SHP77 treated with DMSO at 0.1 percent for 48 hours (cell line): ENCODE data around the gene METTL9.
"Not testable (repeated sequence)": the region's sequence is repeated elsewhere in the genome, so short reads cannot be mapped to it uniquely, and the experiment has no call there.

Experiments used
- DNase-seq: peaks from one replicate; lab custom pipeline; 2025; lab: John Stamatoyannopoulos, UW

METTL9 gene

GRCh38 chr16:21610766-21611165 is 11.4 kb downstream of the METTL9 start:
- no peak for DNase-seq

DNA sequence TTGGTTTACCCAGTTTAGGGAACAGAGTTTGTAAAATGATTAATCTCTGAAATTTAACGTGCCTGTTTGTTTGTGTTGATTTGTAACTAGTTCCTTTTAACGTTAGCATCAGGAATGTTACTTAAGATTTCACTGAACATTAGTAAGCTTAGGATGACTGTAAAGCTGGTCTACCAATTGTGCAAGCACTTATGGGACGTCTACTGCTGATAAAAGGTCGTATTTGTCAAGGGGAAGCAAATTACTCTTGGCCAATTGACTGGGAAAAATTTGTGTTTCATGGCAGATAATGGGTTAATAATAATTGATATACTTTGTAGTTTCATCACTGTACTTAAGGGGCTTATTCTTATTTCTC is 11.8 kb downstream of the METTL9 start:
- DNase-seq, result no peak

GRCh38 chr16:21611556-21612384 is 12.4 kb downstream of the METTL9 start:
- DNase-seq, result no peak

- DNase-seq, result no peak
These were observed 14.0 kb downstream of the METTL9 start for GRCh38 chr16:21613361-21613760.

GRCh38 chr16:21613781-21614180 is 14.4 kb downstream of the METTL9 start:
- no peak for DNase-seq

GRCh38 chr16:21614896-21615295 is 15.5 kb downstream of the METTL9 start:
- no peak for DNase-seq

DNA sequence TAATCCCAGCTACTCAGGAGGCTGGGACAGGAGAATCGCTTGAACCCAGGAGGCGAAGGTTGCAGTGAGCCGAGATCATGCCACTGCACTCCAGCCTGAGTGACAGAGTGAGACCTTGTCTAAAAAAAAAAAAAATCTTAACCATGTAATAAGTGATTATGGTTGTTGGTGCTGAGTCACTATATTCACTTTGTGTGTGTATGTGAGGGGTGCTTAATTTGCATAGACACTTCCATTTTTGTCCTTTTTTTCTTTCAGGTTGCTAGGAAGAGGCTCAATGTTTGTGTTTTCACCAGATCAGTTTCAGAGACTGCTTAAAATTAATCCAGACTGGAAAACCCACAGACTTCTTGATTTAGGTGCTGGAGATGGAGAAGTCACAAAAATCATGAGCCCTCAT is 18.2 kb downstream of the METTL9 start:
- DNase-seq, result no peak

- no peak for DNase-seq
These were observed 18.9 kb downstream of the METTL9 start for GRCh38 chr16:21618281-21618680.

DNA sequence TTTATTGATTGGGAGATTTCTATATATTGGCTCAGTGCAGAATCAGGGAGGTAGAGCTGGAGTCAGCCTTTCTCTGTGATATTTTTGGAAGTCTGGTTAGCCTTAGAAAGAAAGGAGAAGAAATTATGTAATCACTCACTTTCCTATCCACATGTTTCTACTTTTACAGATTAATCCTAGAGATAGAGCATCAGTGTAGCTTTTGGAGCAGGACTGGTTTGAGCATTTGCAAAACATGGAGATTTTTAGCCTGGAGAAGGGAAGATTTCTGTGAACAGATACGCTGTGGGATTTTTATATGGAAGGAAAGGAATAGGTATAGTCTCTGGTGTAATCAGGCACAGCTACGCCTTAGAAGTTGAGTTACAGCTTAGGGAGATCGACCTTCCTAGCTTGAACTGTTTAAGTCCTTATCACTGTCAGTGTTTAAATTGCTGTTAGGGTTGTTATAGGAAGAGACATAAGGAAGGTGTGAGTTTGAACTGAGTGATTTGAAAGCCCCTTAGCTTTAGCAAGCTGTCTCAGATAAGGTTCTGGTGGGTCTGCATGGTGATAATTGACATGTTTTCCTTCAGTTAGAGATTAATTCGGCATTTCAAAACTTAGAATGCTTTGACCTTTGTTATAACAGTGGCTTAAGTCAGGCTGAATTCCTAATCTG is 20.5 kb downstream of the METTL9 start:
- DNase-seq, result no peak

GRCh38 chr16:21620592-21620991 is 21.2 kb downstream of the METTL9 start:
- DNase-seq, result no peak

DNA sequence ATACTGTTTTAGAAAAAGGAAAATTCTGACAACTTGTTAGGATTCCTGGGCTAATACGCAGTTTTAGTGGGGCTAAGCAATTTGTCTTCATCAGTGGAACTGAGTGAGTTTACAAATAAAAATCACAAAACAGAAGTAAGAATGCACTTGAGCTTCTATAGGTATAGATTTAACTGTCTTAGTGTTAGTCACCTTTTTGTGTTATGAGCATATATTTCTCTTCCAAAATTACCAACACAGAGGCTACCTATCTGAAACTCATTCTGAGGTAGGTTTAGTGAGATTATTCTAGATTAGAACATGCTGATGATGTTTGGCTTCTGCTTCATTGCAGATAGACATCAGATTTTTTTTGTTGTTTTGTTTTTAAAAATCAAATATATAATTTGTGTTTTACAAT is 23.2 kb downstream of the METTL9 start:
- no peak for DNase-seq

DNA sequence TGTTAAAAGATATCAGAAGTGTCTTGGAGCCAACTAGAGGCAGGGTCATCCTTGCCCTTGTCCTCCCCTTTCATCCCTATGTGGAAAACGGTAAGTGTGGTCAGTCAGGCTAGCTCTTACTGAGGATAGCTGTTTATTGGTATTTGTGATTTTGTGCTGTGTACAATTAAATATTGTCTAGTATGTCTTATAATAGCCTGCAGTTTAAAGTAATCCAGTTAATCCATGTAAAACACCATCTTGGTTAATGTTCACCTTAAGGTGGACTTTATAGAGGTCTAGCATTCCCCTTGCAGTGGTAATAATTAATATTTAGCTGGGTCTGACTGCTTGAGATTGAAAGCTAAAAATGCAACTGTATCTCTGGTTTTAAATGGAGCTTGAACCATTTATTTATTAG is 25.6 kb downstream of the METTL9 start:
- DNase-seq, result no peak

GRCh38 chr16:21626659-21627277 is 27.4 kb downstream of the METTL9 start:
- DNase-seq, result no peak

- DNase-seq, result no peak
These were observed 28.8 kb downstream of the METTL9 start for GRCh38 chr16:21628121-21628726.

GRCh38 chr16:21628772-21629171 is 29.4 kb downstream of the METTL9 start:
- DNase-seq, result no peak

DNA sequence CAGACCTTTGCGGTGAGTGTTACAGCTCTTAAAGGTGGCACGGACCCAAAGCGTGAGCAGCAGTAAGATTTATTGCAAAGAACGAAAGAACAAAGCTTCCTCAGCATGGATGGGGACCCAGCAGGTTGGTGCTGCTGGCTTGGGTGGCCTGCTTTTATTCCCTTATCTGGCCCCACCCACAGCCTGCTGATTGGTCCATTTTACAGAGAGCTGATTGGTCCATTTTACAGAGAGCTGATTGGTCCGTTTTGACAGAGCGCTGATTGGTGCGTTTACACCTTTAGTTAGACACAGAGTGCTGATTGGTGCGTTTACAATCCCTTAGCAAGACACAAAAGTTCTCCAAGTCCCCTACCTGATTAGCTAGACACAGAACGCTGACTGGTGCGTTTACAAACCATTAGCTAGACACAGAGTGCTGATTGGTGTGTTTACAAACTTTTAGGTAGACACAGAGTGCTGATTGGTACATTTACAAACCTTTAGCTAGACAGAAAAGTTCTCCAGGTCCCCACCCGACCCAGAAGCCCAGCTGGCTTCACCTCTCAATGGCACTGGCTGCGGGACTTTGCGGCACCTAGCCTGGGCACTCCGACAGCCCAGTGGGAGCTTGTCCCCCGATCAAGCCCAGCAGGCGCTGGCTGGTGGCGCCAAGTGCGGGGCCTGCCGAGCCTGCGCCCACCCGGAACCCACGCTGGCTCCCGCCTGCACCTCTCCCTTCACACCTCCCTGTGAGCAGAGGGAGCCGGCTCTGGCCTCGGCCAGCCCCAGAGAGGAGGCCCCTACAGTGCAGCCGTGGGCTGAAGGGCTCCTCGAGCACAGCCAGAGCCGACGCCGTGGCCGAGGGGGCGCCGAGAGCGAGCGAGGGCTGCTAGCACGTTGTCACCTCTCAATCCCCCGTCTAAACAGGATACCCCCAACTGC is 30.5 kb downstream of the METTL9 start:
- not testable (repeated sequence) for DNase-seq

DNA sequence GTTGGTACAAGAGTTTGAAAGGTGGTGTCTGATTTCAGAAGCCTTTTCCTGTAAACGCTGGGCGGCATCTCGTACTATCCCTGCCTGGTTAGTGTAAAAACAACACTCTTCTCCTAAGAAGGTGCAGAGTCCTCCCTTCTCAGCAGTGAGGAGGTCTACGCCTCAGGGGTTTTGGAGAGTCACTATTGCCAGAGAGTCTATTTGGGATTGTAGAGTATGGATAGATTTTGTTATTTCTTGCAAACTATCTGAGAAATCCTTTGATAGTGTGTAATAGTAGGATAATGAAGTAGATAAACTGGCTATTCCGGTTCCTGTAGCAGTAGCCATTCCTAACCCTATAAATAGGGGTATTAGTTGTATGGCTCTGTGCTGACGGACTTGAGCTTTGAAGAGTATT is 31.5 kb downstream of the METTL9 start:
- DNase-seq, result not testable (repeated sequence)

GRCh38 chr16:21631376-21631775 is 32.0 kb downstream of the METTL9 start:
- DNase-seq, result not testable (repeated sequence)

- not testable (repeated sequence) for DNase-seq
These were observed 32.7 kb downstream of the METTL9 start for GRCh38 chr16:21631951-21632575.

DNA sequence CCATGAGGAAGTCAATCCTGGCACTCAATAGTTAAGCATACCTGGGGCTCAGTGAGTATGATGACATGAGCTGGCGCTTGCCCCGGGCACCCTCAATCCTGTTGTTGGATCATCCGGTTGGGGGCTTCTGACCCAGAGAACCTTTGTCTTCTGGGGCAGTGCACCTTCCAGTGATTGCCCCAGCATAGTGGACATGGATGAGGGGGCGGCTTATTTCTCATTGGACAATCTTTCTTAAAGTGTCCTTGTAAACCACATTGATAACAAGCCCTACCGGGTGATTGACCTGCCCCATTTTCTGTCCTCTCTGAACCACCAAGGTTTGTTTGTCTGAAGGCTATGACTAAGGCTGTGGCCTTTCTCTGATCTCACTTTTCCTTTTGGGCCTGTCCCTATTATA is 34.8 kb downstream of the METTL9 start:
- no peak for DNase-seq

GRCh38 chr16:21635694-21636093 is 36.3 kb downstream of the METTL9 start:
- DNase-seq, result not testable (repeated sequence)
